ENCODE results near the gene OR52A1.
"Not testable (repeated sequence)": the region's sequence is repeated elsewhere in the genome, so short reads cannot be mapped to it uniquely, and the experiment has no call there.

The OR52A1 gene

DNA sequence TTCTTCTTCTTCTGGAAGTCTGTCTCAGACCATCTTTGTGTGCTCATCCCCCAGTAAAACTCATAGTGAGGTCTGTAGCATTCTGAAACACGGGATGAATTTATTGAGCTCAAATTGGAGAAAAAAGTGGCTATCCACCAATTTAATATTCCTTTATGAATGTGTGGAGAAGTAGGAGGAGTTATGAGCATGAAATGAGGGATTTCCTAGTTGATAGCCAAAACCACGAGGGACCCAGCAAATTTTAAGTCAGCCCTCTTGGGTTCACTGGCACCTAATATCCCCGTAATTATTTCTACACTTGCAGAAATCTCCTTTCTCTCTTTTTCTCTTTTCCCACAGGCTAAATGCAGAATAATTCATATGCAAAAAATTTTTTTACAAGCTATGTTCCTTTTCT, at the start of gene OR52A1:
Gene OR52A1, minus strand, starts transcription at position 101 of the 400 bp plus-strand sequence. CDS start 2,388 bp downstream, outside the sequence.
- no peak for DNase-seq (ENCODE audit: low spot score)

DNA sequence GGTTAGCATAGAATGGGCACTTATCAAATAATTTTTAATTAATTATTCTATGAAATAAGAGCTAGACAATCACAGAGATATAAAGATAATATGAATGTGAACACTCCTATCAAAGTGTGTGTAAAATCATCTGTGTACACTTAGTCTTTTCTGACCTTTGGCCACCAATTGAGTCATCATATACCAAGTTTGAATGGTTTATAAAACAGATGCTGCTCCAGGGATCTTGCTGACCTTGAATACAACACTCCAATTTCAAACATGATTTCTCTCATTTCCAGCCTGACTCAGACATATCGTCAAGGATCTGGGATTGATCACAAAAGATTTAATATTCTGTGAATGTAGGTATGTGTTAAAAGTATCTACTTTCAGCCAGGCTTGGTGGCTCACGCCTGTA, 48.8 kb upstream of the OR52A1 start:
- DNase-seq (ENCODE audit: low spot score) = no peak

DNA sequence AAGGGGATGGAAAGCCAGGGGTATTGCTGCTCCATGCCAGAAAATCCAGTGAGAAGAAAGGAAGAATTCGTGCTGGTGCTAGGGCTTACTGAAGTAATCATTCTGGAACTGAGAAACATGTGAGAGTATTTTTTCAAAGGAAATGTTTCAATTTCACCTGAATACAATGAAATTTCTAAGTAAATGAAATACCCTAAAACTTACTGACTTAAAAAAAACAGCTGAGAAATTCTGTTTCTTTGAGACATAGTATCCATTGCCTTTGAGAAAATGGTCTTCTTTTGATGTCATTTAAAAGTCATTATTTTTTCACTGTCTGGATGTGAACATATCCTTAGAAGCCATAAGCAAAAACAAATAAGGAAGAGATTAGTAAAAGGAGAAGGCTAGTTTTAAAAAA, 46.0 kb upstream of the OR52A1 start, which contains the start of gene OR51V1:
Gene OR51V1, minus strand, starts transcription at position 101 of the 400 bp plus-strand sequence. Its CDS starts 0 bp downstream, at position 101.
- DNase-seq (ENCODE audit: low spot score) = no peak

DNA sequence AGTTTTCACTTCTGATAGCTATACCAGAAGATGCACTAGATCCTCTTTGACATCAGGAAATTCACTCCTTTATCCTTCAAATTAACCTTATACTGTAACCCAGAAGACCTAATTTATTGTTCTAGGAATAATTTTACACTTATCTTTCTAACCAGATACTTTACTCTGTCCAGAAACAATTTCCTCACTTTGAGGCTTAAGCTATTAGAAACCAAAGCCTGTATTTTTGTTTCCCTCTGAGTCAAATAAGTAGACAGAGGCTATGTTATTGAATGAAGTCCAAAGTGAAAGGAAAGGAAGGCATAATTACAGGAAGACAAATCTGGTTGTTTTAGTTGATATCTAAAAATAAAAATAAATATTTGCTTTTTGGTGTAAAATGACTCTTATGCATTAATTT, 43.7 kb upstream of the OR52A1 start:
- no peak for DNase-seq (ENCODE audit: low spot score)

DNA sequence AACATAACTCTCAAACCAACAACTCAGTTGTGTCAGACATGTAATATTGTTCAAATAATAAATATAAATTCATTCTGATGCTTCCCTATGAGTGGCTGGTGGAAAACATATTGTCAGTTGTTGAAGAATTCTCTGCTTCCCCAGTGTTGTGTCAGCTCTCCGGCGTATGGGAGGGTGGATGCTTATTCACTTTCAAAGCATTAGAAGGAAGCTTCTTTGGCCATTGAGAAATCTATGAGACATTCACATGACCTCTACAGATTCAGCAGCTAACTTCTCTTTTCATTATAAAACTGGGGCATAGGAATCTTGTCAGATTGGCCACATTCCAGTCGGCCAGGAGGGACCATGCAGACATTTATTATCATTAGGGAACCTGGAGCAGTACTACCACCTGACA, 43.0 kb upstream of the OR52A1 start:
- peak; percentile 25 for DNase-seq (ENCODE audit: low spot score)

DNA sequence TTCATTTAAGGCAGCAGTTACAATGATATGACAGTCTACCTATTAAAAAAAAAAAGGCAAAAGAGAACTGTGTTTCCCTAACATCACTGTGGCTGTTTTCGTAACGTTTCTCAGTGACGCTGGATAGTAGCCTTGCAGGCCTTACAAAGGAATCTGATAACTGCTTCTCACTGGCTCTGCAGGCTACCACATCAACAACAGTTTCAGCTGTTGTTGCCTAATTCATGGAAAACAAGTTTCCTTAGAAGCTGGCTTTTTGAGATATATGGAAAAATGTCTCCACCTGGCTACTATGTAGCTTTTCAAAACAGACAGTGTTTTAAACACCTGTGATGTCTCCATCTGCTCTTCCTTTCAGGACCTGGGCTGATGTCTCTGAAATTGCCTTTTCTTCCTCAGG, 42.2 kb upstream of the OR52A1 start:
- peak; percentile 3 for DNase-seq (ENCODE audit: low spot score)

DNA sequence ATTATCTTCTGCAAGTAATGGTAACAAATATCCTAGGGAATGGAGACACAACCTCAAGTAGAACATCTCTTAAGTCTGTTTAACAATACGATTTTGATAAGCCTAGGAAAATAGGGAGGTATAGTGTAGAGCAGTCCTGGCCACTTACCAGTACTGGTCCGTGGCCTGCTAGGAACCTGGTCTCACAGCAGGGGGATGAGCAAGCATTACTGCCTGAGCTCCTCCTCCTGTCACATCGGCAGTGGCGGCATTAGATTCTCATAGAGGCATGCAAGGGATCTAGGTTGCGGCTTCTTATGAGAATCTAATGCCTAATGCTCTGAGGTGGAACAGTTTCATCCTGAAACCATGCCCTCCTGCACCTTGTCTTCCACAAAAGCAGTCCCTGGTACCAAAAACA, 41.5 kb upstream of the OR52A1 start:
- no peak for DNase-seq (ENCODE audit: low spot score)

DNA sequence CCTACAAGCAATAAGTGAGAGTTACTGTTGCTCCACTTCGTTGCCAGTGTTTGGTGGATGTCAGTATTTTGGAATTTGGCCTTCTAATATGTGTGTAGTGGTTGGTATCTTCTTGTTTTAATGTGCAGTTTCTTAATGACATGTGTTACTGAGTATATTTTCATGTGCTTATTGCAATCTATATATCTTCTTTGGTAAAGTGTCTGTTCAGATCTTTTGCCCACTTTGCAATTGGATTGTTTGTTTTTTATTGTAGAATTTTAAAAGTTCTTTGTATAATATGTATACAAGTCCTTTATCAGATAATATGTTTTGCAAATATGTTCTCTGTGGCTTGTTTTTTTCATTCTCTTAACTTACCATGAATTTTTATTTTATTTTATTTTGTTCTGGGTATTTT, 38.2 kb upstream of the OR52A1 start:
- DNase-seq (ENCODE audit: low spot score) = no peak

DNA sequence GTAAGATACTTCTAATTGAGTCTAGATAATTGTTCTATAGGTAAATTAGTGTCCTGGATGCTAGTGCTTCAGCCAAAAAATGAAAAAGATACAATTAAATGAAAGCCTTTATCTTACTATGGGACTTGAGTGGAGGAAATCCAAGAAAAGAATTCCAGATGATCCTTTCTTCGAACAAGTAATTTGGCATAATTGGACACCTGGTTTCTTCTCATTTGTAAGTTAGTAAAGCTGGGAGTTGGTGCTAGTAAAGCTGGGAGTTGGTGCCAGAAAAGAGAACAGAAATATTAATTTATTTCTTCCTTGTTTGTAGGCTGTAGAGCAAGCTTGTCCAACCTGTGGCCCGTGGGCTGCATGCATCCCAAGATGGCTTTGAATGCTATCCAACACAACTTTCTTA, 33.6 kb upstream of the OR52A1 start:
- no peak for DNase-seq (ENCODE audit: low spot score)

DNA sequence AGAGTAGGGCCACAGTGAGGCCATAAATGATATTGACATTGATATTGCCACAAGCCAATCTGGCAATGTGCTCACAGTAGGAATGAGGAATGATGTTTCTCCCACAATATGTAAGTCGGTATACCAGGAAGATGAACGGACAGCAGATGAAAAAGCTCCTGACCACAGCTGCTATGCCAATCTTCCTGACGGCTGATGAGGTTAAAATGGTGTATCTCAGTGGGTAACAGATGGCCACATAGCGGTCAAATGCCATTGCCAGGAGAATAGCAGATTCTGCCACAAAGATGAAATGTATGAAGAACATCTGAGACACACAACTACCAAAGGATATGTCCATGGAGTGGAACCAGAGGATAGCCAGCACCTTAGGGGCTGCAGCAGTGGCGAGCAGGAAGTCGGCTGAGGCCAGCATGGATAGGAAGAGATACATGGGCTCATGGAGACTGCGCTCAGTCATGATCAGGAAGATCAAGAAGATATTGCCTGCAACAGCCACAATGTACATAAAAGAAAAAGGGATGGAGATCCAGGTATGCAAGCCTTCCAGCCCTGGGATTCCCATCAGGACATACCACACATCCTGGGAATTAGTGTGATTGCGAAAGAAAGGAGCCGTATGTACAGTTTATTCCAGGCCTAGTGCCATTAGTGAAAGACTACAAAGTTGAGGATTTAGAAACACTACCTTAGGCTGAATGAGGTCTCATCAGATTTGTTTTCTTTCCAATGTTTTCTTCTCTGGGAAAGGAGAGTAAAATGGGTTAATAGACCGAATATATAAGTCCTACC, 23.7 kb upstream of the OR52A1 start:
- no peak for DNase-seq (ENCODE audit: low spot score)

DNA sequence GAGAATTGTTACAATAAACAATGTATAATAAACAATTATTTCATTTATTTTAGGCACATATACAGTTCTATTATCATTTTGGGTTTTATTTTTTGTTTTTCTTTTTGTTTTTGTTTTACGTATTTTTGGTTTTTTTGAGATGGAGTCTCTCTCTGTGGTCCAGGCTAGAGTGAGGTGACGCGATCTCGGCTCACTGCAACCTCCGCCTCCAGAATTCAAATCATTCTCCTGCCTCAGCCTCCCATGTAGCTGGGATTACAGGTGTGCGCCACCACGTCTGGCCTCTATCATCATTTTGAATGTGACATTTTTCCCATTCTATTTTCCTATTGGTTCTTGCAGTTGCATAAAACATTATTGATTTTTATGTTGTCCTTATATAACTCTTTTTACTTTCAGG, 20.4 kb upstream of the OR52A1 start:
- DNase-seq (ENCODE audit: low spot score) = no peak

DNA sequence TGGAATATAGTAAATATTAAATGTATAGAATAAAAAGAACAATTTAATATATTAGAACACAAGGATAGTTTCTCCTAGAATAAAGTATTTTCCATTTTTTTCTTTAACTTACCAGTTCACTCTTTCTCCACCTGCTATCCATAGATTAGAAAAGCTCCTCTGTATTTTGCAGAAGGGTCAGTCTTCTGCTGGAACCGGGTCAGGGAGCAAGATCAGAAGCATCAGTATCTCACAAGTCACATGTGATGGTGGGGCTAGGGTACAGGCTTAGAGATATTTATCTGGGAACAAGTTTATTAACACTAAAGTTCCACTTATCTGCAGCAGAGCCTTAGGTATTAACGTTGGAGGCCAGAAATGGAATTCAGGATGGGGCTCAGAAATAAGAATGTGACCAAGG, 17.3 kb upstream of the OR52A1 start:
- DNase-seq (ENCODE audit: low spot score) = no peak

DNA sequence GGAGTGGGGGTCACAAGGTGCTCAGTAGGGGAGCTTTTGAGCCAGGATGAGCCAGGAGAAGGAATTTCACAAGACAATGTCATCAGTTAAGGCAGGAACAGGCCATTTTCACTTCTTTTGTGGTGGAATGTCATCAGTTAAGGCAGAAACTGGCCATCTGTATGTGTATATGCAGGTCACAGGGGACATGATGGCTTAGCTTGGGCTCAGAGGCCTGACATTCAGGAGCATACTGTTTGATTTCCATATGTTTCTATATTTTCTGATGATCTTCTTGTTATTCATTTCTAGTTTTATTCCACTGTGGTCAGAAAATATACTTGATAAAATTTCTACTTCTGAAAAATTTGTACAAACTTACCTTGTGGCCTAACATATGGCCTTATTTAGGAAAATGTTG, 11.3 kb upstream of the OR52A1 start:
- DNase-seq (ENCODE audit: low spot score) = not testable (repeated sequence)

DNA sequence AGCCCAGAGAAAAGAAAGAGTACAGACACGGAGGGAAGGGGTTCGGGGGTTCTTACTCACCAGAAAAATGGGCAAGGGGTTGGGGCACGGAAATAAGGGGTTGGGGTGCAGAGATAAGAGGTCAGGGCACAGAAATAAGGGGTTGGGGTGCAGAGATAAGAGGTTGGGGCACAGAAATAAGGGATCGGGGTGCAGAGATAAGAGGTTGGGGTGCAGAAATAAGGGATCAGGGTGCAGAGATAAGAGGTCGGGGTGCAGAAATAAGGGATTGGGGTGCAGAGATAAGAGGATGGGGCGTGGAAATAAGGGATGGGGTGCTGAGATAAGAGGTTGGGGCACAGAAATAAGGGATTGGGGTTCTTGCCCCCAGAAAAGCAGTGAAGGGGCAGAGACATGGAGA, 10.2 kb upstream of the OR52A1 start:
- DNase-seq (ENCODE audit: low spot score) = not testable (repeated sequence)

DNA sequence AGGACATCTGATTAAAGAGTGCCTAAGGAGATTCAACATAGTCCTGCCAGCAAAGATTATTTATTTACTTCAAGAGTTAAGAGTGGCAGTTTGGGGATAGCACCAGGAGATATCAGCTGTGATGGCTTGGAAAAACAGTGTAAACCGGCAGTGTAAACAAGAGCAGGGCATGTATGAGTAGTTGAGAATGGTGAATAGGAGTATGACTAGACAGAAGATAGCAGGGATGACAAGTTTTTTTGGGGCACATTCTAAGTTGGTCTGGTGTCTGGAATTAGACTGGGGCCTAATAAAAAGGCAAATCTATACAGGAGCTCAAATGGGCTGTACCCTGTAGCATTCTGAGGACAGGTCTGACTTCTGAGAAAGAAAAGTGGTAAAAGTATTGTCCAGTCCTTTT, 6.5 kb upstream of the OR52A1 start:
- DNase-seq (ENCODE audit: low spot score) = not testable (repeated sequence)

DNA sequence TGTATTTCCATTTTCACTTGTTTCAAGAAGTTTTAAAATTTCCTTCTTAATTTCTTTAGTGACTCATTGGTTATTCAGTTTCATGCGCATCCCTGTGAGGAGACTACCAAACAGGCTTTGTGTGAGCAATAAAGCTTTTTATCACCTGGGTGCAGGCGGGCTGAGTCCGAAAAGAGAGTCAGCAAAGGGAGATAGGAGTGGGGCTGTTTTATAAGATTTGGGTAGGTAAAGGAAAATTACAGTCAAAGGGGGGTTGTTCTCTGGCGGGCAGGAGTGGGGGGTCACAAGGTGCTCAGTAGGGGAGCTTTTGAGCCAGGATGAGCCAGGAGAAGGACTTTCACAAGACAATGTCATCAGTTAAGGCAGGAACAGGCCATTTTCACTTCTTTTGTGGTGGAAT, 5.7 kb upstream of the OR52A1 start:
- not testable (repeated sequence) for DNase-seq (ENCODE audit: low spot score)

DNA sequence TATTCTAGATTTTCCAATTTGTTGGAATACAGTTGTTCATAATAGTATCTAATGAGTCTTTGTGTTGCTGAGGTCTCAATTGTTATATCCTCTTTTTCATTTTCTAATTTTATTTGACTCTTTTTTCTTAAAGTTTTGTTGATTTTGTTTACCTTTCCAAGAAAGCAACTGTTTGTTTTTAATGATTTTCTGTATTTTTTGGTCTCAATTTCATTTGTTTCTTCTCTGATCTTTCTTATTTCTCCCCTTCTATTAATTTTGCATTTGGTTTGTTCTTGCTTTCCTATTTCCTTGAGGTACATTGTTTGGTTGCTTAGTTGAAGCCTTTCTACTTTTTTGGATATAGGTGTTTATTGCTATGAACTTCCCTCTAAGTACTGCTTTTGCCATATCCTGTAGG, 5.2 kb upstream of the OR52A1 start:
- DNase-seq (ENCODE audit: low spot score) = no peak

DNA sequence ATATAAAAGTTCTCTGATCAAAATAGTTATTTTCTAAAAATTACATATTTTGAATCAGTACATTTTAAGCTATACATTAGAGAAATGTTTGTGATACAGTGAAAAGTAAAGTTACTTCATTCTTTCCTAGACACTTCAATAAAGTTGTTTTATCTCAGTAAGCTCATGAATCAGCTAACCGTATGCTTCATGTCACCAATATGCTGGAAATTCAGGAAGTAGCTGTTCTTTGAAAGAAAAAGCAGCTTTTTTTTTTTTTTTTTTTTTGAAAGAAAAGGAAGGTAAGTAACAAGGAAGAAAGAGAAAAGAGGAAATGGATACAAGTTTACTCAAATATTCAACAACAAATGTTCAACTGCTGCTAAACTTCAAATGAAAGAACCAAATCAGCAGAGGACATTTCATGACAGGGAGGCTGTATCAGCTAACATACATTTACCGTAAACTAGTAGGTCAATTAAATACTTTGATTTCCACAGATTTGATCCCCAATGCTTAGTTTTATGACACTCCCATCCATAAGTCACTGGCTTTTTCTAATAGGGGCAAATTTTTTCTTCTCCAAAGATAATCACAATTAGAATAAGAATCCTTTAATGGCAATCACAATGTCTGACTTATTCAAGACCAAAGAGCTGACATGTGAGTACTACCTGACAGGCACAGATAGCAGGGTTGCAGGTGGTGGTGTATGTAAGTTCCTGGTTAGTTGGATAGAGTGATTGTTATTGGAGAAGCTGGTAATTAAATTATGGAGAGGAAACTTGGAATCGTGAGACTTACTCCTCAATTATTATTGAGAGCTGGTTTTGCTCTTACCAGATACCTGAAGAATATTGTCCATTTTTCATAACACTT, 754 bp downstream of the OR52A1 start:
- no peak for DNase-seq (ENCODE audit: low spot score)

DNA sequence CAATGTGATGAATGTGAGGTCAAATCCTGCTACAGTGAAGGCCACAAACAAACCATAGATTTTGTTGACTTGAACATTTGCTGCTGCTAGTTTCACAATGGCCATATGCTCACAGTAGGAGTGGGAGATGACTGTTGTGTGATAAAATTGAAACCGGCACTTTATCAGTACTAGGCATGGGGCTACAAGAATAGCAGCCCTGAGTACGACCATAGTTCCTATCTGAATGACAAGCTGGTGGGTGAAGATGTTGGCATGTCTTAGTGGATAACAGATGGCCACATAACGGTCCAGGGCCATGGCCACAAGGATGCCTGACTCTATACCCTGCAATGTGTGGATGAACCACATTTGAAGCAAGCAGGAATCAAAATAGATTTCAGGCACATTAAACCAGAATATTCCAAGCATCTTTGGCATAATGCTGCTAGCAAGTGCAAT, 2.8 kb downstream of the OR52A1 start:
- DNase-seq (ENCODE audit: low spot score) = no peak

DNA sequence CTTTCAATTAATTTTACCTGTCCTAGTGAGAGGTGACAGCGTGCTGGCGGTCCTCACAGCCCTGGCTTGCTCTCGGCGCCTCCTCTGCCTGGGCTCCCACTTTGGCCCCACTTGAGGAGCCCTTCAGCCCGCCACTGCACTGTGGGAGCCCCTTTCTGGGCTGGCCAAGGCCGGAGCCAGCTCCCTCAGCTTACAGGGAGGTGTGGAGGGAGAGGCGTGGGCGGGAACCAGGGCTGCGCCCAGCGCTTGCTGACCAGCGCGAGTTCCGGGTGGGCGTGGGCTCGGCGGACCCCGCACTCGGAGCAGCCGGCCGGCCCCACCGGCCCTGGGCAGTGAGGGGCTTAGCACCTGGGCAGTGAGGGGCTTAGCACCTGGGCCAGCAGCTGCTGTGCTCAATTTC, 10.4 kb downstream of the OR52A1 start:
- DNase-seq (ENCODE audit: low spot score) = not testable (repeated sequence)

DNA sequence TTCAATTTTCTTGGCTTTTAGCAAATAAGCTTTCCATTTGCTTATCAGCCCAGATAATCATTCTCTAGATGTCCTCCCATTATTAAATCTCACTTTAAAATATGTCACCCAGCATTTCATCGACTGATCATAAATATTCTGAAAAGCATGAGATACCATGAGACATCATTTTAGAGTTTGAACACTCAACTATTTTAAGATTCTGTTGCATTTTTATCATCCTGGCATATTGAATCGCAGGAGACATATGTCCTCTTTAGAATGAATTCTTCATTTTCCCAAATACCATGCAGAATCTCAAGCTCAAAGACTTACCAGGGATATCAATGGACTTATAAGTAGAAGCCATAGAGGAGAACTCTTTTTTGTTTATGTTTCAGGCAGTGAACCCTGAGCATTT, 16.6 kb downstream of the OR52A1 start, which contains the start of gene OR52A5:
Gene OR52A5, minus strand, starts transcription at position 361 of the 400 bp plus-strand sequence. CDS start 5,714 bp downstream, outside the sequence.
- no peak for DNase-seq (ENCODE audit: low spot score)

DNA sequence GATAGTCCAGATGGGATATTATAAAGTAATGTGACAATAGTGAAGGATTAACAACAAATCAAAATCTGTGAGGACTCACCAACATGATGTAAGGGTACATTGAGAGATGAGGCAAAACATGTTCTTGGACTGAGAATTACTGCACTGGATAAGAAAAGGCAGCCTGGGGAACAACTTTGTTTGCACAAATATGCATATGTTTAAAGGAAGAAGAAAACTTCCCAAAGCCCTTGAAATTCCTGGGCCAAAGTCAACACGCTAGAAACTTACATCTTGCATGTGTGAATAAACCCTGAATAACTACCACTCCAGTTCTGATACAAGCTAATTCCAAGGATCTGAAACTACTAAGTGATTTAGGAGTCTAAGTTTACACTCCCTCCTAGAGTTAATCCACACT, 17.5 kb downstream of the OR52A1 start:
- DNase-seq (ENCODE audit: low spot score) = no peak

DNA sequence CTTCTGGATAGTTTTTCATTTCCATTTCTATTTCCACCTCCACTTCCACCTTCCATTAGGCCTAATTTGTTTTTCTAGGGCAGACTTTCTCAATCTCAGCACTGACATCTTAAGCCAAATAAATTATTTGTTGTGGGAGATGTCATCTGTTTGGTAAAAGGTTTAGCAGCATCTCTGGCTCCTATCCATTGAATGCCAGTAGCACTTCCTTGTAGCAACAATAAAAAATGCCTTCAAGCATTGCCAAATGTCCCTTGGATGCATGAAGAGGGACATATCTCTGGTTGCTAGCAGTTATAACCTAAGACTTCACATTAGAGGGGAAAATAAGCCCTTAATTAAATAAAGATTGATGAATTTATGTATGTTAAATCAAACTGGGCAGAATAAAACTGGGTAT, 18.3 kb downstream of the OR52A1 start:
- DNase-seq (ENCODE audit: low spot score) = no peak
